ENCODE data around the gene STIMATE. TPM values are rescaled to one million over a fixed set of nuclear protein-coding genes. Genes with fewer than 3 reads are reported as not detected.
A peak's percentile ranks its signal among the peaks of the same experiment; 100 is the strongest.

The STIMATE gene
- total and polyA plus RNA-seq, 10 donors: 4.0 to 65.6 (median 34.0) TPM

DNA sequence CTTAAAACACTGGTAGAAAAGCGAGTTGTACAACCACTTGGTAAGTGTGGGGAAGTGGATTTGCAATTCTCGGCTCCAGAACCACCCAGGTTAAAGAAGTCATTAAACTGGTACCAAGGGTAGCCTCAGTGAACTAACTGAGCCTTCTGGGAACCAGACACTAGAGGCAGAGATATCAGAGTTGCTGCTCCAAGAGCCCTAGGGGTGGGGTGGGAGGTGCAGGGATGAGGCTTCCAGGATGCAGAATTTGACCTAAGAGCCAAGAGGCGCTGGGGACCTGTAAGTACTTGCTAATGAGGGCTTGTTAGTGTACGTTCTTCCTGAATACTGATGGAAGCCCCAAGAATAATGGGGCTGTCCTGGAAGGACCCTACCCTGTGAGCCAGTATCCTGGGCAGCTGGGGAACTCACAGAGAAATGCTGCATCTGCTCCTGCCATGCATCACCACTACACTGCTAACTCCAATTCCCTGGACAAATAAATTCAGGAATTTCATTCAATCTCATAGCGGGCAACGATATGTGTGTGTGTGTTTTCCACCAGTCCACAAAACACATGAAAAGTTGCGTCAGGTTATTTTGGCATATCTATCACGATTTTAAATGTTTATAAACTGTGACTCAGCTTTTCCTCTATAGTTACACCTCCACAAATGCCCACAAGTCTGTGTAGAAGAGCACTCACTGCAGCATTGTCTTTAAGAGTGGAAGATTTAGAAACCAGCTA lies 23.8 kb downstream of the STIMATE start:
- WGBS, 5 donors: 71 to 87% (median 81%) methylated on average over 8 of the region's 8 CpGs
- no peaks in the 10 kb centered on the region for H3K9me3 ChIP-seq
- H3K36me3 ChIP-seq: peaks cover 0 to 7% (median 0%) of the 10 kb centered on the region in 6 donors
- H3K27me3 ChIP-seq (replicated peaks in 1 of 7): no peaks in the 10 kb centered on the region
- peaks cover 0 to 51% (median 12%) of the 10 kb centered on the region in 6 donors for H3K4me1 ChIP-seq
- intact Hi-C loops (cut with DNase I; ENCODE audit: low total_unique reads): no loop called here
- H3K27ac ChIP-seq: peak overlapping the region in 1 of 8 donors; percentile 34
- no peak for DNase-seq
- H3K4me3 ChIP-seq: no peak overlapping the region
- TF ChIP-seq, protein P1, sequence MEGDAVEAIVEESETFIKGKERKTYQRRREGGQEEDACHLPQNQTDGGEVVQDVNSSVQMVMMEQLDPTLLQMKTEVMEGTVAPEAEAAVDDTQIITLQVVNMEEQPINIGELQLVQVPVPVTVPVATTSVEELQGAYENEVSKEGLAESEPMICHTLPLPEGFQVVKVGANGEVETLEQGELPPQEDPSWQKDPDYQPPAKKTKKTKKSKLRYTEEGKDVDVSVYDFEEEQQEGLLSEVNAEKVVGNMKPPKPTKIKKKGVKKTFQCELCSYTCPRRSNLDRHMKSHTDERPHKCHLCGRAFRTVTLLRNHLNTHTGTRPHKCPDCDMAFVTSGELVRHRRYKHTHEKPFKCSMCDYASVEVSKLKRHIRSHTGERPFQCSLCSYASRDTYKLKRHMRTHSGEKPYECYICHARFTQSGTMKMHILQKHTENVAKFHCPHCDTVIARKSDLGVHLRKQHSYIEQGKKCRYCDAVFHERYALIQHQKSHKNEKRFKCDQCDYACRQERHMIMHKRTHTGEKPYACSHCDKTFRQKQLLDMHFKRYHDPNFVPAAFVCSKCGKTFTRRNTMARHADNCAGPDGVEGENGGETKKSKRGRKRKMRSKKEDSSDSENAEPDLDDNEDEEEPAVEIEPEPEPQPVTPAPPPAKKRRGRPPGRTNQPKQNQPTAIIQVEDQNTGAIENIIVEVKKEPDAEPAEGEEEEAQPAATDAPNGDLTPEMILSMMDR (IDR thresholded peaks at IDR 0.05 in 8 of 11, conservative IDR thresholded peaks at IDR 0.05 in 3 of 11): no peak
- no peak for TF ChIP-seq POLR2AphosphoS5 (IDR thresholded peaks at IDR 0.05)
- TF ChIP-seq POLR2A (IDR thresholded peaks at IDR 0.05): no peak

DNA sequence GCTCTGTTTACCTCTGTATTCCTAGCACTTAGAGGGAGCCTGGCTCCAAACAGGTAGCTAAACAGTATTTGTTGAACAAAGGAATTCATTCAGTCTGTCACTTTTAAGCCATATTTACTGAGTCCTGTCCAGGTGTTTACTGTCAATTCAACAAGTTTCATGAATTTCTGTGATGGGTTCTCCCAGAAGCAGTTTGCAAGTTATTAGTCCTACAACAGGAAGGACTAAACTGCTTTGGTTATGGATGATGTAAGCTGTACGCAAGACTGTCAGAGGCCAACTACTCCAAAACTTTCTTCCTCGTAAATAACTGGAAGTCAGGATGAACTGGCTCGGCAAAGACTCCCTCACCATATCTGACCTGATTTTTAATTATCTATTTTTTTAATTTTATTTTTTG lies 25.1 kb downstream of the STIMATE start:
- peak overlapping the region in 1 of 8 donors; percentile 34 for H3K27ac ChIP-seq
- TF ChIP-seq, protein P1 (IDR thresholded peaks at IDR 0.05 in 8 of 11, conservative IDR thresholded peaks at IDR 0.05 in 3 of 11): no peak
- TF ChIP-seq POLR2AphosphoS5 (IDR thresholded peaks at IDR 0.05): no peak
- TF ChIP-seq POLR2A (IDR thresholded peaks at IDR 0.05): no peak
- peaks cover 0 to 49% (median 12%) of the 10 kb centered on the region in 6 donors for H3K4me1 ChIP-seq
- DNase-seq: no peak
- H3K27me3 ChIP-seq (replicated peaks in 1 of 7): no peaks in the 10 kb centered on the region
- WGBS, 5 donors: 57 to 85% (median 66%) methylated on average over 3 of the region's 3 CpGs
- intact Hi-C loops (cut with DNase I; ENCODE audit: low total_unique reads): no loop called here
- H3K4me3 ChIP-seq: no peak overlapping the region
- no peaks in the 10 kb centered on the region for H3K9me3 ChIP-seq
- H3K36me3 ChIP-seq: peaks cover 0 to 12% (median 0%) of the 10 kb centered on the region in 6 donors

DNA sequence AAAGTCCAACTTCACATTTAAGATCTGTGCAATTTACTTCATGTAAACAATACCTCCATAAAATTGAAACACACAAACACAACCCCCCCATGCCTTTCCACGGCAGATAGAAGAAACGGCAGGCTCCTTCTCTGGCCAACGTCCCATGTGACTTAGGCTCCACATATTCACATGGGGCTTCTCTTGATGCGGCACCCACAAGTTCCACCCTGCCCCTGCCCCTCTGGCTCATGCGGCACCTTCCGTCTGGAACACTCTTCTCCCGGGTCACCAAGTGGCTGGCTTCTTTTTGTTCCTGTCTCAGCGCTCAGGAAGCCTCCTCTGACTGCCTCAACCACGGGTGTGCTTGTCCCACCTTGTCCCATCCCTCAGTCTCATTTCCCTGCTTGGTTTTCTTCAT lies 25.6 kb downstream of the STIMATE start:
- no peak for DNase-seq
- intact Hi-C loops (cut with DNase I; ENCODE audit: low total_unique reads): no loop called here
- no peaks in the 10 kb centered on the region for H3K27me3 ChIP-seq (replicated peaks in 1 of 7)
- peaks cover 0 to 17% (median 0%) of the 10 kb centered on the region in 6 donors for H3K36me3 ChIP-seq
- peaks cover 0 to 45% (median 12%) of the 10 kb centered on the region in 6 donors for H3K4me1 ChIP-seq
- H3K9me3 ChIP-seq: no peaks in the 10 kb centered on the region
- WGBS, 5 donors: 74 to 94% (median 82%) methylated on average over 9 of the region's 9 CpGs
- no peak overlapping the region for H3K4me3 ChIP-seq
- peak overlapping the region in 1 of 8 donors; percentile 34 for H3K27ac ChIP-seq
- TF ChIP-seq POLR2AphosphoS5 (IDR thresholded peaks at IDR 0.05): no peak
- no peak for TF ChIP-seq POLR2A (IDR thresholded peaks at IDR 0.05)
- TF ChIP-seq, protein P1 (IDR thresholded peaks at IDR 0.05 in 8 of 11, conservative IDR thresholded peaks at IDR 0.05 in 3 of 11): no peak

DNA sequence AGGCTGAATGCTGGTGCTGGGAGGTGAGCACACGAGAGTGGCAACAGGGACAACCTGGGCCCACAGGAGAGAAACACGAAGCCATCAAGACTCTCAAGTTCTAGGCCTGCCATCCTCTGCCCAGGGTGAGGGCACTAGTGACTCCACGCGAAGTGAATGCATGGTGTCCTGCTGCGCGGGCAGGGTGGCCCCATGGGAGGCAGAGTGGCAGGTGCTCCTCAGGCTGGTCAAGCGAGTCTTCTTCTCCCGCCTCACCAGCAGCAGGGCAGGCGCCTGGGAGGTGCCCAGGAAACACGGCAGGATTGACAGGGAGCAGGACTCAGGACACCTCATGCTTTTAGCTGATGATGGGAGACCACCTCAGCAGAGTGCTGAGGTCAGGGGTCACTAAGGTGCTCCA lies 26.9 kb downstream of the STIMATE start:
- no peak for DNase-seq
- intact Hi-C loops (cut with DNase I; ENCODE audit: low total_unique reads): no loop called here
- H3K4me1 ChIP-seq: peaks cover 0 to 37% (median 12%) of the 10 kb centered on the region in 6 donors
- no peaks in the 10 kb centered on the region for H3K27me3 ChIP-seq (replicated peaks in 1 of 7)
- no peak overlapping the region for H3K4me3 ChIP-seq
- peaks cover 0 to 26% (median 0%) of the 10 kb centered on the region in 6 donors for H3K36me3 ChIP-seq
- WGBS, 5 donors: 87 to 97% (median 96%) methylated on average over 2 to 10 of the region's 10 CpGs
- no peak overlapping the region for H3K27ac ChIP-seq
- TF ChIP-seq POLR2A (IDR thresholded peaks at IDR 0.05) (no peak), POLR2AphosphoS5 (IDR thresholded peaks at IDR 0.05) (no peak)
- TF ChIP-seq, protein P1 (IDR thresholded peaks at IDR 0.05 in 8 of 11, conservative IDR thresholded peaks at IDR 0.05 in 3 of 11): no peak
- peaks cover 0 to 8% (median 2%) of the 10 kb centered on the region in 8 donors for H3K9me3 ChIP-seq

All from spleen (tissue), 11 donors.